Mucosa of gallbladder (tissue), 1 donor: Measurements from ENCODE around the gene TOB1. TPM values are rescaled to one million over a fixed set of nuclear protein-coding genes. Genes with fewer than 3 reads are reported as not detected.

Experiments
- DNase-seq: peaks from one replicate; pipeline ENCODE4 v3.0.0-alpha.2; 2020; ENCODE audit warnings: low spot score
- total RNA-seq: library from RNA; stranded (reverse); gene quantifications from one replicate; pipeline ENCODE4 v1.2.1, GENCODE V29; 2021
- donor health status: DM: no; HTN: no; CAD: no.

The TOB1 gene
- 134 TPM for total RNA-seq

DNA sequence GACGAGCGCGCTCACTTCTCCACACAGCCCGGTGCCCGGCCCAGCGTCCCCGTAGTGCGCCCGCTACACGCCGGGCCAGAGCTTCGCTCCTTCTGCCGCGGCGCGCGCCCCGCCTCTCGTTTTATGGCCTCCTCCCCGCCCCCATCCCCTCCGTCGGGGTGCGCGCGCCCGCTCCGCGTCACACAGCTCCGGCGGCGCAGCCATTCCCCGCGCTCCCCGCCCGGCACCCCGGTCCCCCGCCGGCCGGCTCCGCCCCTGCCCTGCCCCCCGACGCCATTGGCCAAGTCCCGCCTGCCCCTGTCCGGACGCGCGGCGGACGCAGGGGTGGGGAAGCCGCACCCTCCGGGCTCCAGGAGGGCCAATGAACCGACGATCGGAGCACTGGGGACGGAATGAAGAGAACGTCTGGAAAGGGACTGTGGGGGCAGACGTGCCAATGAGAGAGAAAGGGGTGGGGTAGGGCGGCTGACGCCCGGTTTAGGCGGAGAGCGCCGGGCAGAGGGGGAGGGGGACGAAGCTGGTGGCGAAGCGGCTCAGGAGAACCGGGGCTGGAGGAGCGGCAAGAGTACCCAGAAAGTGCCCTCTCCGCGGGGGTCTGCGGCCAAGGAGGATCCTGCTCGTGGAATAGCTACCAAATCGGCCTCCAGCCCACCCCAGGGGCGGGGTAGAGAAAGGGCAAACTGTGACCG lies at the start of gene TOB1:
Gene TOB1 (minus strand): TSS at position 94 of the 689 bp plus-strand sequence. CDS start 2,337 bp downstream, outside the sequence.
- DNase-seq = peak; percentile 98

DNA sequence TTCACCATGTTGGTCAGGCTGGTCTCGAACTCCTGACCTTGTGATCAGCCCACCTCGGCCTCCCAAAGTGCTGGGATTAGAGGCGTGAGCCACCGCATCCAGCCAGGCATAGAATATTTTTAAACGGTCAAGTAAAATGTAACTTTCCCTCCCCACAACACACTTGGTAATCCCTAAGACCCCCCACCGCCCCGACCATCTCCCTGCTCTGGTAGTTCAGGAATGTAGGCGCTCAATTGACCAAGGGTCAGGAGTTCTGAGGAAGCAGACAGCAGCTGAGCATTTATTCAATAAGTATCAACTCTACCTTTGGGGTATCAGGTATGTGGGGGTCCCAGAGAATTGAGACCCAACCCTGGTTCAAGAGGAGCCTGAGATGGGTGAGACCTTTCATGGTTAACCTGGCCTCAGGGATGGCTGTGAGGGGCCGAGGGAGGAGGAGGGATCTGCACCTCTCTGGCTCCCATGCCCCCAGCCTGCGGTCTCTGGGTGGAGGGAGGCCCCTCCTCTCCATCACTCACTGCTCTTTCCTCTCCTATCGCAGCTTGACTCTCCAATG lies 48.4 kb upstream of the TOB1 start:
- DNase-seq = no peak

- no peak for DNase-seq
Observed at GRCh38 chr17:50913120-50913519, 47.0 kb upstream of the TOB1 start.

DNA sequence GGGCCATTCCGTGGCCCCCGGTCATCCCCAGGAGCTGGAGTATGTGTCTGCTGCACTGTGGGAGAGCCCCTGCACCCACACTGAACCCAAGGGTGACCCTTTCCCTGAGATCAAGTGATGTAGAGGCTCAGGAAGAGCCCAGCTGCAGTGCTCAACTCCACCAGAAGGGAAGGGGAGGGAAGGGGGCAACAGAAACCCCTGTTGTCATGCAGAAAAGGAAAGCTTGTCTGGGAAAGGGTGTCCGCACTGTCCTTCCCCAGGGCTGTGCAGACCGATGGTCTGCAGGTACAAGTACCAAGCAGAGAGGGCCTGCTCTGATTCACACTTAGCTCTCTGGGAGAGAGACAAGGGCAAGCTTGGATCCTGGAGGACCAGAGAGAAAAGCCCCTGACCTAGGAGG lies 45.7 kb upstream of the TOB1 start:
- no peak for DNase-seq

GRCh38 chr17:50911450-50911849 lies 45.3 kb upstream of the TOB1 start:
- DNase-seq = no peak

DNA sequence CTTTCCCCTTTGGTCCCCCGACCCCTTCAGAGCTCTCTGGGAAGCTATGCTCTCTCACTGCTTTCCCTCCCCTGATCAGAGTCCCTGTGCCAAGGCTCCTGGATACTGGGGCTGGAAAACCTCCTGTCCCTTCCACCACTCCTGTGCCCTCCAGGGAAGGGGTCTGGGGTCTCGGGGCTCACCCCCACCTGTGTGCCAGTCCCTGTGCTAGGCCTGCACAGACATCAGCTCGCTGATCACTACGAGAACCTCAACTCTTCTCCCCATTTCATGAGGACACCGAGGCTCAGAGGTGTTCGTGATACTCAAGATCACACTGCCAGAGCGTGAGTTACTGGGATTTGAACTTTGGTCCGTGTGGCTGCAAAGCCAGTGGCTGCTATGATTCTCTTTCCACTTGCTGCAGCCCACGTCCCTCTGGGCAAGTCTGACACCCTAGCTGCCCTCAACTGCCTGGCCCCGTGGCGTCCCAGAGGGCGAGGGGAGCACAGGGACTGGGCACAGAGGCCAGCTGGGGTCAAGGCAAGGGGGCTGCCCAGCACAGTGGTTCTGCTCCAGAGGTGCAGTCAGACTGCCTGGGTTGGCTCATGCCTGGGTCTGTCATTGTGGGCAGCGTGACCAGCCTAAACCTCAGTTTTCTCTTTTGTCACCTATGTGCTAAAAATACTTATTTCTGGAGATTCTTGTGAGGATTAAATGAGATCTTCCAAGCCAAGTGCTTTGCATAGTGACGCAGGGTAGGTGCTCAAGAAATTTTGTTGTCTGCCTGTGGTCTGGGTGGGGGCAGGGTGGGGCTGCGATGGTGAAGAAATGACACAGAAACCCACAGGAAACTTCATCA lies 43.8 kb upstream of the TOB1 start:
- DNase-seq = no peak

- peak; percentile 90 for DNase-seq
Observed at GRCh38 chr17:50908860-50909764, 43.0 kb upstream of the TOB1 start.

DNA sequence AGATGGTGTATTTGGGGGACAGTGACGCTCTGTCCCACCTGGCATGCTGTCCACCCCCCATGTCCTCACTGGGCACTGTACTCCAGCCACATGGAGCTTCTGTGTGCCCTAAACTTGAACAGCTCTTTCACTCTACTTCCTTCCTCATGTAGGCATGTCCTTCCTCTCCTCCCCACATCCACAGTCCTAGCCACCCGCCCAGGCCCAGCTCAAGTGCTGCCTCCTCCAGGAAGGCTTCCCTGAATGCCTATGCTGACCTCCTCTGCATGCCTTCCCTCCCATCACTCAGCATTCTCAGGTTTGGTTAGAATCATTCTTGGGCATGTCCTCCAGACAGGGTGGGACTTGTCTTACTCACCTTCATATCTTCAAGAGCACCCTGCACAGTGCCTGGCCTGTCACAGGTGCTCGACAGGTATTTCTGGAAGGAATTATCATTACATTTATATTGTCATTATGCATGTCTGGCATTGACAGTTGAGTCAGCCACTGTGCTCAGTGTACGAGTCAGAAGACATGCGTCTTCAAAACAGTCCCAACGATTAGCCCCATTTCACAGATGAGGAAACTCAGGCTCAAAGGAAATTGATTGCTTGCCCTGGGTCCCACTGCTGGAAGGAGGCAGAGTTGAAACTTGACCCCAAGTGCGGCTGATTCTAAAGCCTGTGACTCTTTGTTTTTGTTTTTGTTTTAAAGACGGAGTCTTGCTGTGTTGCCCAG lies 42.1 kb upstream of the TOB1 start:
- DNase-seq = no peak

DNA sequence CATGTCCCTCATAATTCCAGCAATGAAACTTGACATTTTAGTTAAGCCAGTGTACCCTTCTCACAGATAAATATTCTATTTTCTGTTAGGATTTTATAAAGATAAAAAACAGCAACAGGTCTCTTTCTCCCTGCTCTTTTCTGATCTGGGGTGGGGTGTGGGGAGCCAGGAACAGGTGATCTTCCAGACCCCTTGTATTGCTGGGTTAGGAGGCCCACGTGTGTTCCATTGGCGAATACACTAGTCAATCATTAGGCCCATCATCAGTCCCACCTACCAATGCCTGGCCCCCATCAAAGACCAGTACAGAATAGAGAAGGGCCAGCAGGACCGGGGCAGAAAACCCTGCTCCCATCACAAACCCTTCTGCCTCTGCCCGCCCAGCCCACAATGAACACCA lies 40.3 kb upstream of the TOB1 start:
- no peak for DNase-seq

GRCh38 chr17:50905460-50905803 lies 39.3 kb upstream of the TOB1 start:
- DNase-seq = no peak

DNA sequence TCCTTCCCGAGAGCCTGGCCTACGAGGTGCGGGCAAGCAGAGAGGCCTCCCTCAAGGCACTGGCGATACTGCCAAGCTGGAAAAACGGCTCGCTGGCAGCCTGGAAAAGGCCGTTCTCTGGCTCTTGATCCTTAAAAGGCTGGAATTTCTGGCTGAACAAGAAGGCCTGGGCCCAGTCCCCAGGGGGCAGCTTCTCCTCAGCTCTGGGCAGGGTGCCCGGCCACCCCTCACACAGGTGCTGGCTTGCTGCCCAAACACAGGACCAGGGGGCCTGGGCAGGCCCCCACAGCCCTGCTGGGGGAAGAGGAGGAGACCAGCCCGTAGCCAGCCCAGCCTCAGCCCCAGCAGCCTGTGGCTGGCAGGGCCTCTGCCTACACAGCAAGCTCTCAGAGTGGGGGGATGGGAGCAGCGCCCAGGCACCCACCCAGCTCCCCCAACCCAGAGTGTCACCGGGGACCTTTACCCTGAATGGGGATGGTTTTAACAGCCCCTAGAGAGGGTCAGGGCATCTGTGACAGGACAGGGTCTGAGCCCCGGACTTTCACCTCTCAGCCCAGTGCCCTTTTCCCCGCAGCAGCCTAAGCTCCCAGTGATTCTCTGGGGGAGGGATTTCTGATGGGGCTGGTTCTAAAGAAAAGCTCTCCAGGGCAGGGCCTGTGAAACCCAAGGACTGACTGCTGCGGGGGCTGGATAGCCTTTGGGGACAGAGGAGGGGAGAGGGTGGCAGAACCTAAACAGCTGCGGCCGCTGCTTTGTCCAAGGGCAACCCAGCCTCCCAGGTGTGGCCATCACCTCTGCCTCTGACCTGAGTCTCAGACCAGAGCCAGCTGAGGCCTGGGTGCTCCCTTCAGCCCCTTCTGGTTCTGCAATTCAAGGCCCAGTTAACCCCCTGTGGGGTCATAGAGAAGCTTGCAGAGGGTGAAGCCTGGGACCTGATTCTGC lies 38.6 kb upstream of the TOB1 start:
- peak; percentile 71 for DNase-seq

- DNase-seq = no peak
Observed at GRCh38 chr17:50903604-50904517, 37.7 kb upstream of the TOB1 start.

- no peak for DNase-seq
Observed at GRCh38 chr17:50902372-50903353, 36.5 kb upstream of the TOB1 start.

- DNase-seq = no peak
Observed at GRCh38 chr17:50900383-50900892, 34.3 kb upstream of the TOB1 start.

- no peak for DNase-seq
Observed at GRCh38 chr17:50899559-50900319, 33.6 kb upstream of the TOB1 start.

- DNase-seq = no peak
Observed at GRCh38 chr17:50899005-50899460, 32.9 kb upstream of the TOB1 start.
